WERI-Rb-1 (cell line): Measurements from ENCODE around the gene PAX4.
A peak's percentile ranks its signal among the peaks of the same experiment; 100 is the strongest.

Source experiments
- DNase-seq: peaks from one replicate; pipeline ENCODE4 v3.0.0-alpha.2; 2020
- H3K27ac ChIP-seq: fragments of 250-450 bp; sonication (Bioruptor Pico); 2 replicates; pipeline ENCODE4 v1.5.1; 2020; ENCODE audit warnings: mild to moderate bottlenecking, moderate library complexity
- H3K27me3 ChIP-seq: fragments of 250-450 bp; sonication (Bioruptor Pico); 2 replicates; pipeline ENCODE4 v1.5.1; 2021; ENCODE audit warnings: mild to moderate bottlenecking, low read depth, moderate library complexity; ENCODE audit not compliant: insufficient read depth, severe bottlenecking
- H3K36me3 ChIP-seq: fragments of 250-450 bp; sonication (Bioruptor Pico); 2 replicates; pipeline ENCODE4 v1.5.1; 2020; ENCODE audit warnings: mild to moderate bottlenecking, moderate library complexity
- H3K4me3 ChIP-seq: 2 replicates; pipeline ENCODE4 v1.5.1; 2011; ENCODE audit warnings: low read depth, mild to moderate bottlenecking, control low read depth, low read length
- H3K9me3 ChIP-seq: fragments of 250-450 bp; sonication (Bioruptor Pico); 2 replicates; pipeline ENCODE4 v1.5.1; 2021; ENCODE audit warnings: mild to moderate bottlenecking, moderate library complexity; ENCODE audit not compliant: severe bottlenecking
- CTCF ChIP-seq: IDR thresholded peaks from 2 replicates; pipeline ENCODE4 v1.5.1; 2011; ENCODE audit warnings: low read depth, mild to moderate bottlenecking, control low read depth, inconsistent platforms, low read length

PAX4 gene

GRCh38 chr7:127588019-127588696, 29.8 kb downstream of the PAX4 start, which contains the start of gene ARF5:
Gene ARF5, plus strand, starts transcription at chr7:127588411. Its CDS starts 88 bp downstream, at chr7:127588499.
- Histone ChIP-seq H3K4me3 (peak within 1 kb of the TSS; percentile 87), H3K9me3 (peaks cover 7% of the 10 kb centered on the region), H3K27me3 (no peaks in the 10 kb centered on the region), H3K36me3 (peaks cover 21% of the 10 kb centered on the region), H3K27ac (peak within 1 kb of the TSS; percentile 84)
- no peak for TF ChIP-seq CTCF
- peak; percentile 85 for DNase-seq

- Histone ChIP-seq H3K36me3 (peaks cover 26% of the 10 kb centered on the region), H3K4me3 (peak overlapping the region; percentile 42), H3K9me3 (peaks cover 7% of the 10 kb centered on the region), H3K27me3 (no peaks in the 10 kb centered on the region), H3K27ac (no peak overlapping the region; the same call in 1 of the 2 replicates)
- DNase-seq: no peak
- TF ChIP-seq CTCF: no peak
Measured at GRCh38 chr7:127587663-127588018, 30.3 kb downstream of the PAX4 start.

DNA sequence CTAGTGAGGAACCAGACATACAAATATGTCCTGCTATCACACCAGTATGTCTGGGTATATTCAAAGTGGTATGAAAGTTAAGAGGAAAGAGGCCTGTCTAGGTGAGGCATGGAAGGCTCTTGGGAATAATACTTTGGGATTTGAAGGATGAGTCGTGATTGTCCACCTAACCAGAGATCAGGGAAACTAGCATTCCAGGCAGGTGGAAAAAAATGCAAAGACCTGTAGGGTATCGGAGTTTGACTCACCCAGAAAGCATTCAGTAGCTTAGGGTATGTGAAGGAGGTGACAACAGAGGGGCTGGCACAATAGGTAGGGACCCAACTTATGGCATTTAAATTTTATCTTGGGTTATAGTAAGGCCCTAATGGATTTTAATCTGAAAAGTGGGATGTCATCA, 31.6 kb downstream of the PAX4 start:
- Histone ChIP-seq H3K27ac (no peak overlapping the region), H3K4me3 (no peak overlapping the region), H3K27me3 (no peaks in the 10 kb centered on the region), H3K36me3 (peaks cover 37% of the 10 kb centered on the region), H3K9me3 (peaks cover 7% of the 10 kb centered on the region)
- no peak for DNase-seq
- TF ChIP-seq CTCF: no peak

GRCh38 chr7:127585044-127585953, 32.6 kb downstream of the PAX4 start, which contains the start of gene GCC1:
Gene GCC1, minus strand, starts transcription at chr7:127585596. Its CDS starts 414 bp downstream, at chr7:127585182.
- peak within 1 kb of the TSS; percentile 56 for H3K27ac ChIP-seq
- H3K4me3 ChIP-seq: peak within 1 kb of the TSS; percentile 91
- peaks cover 36% of the 10 kb centered on the region for H3K36me3 ChIP-seq
- H3K9me3 ChIP-seq: peaks cover 7% of the 10 kb centered on the region
- no peak for TF ChIP-seq CTCF
- DNase-seq: peak; percentile 86
- no peaks in the 10 kb centered on the region for H3K27me3 ChIP-seq

DNA sequence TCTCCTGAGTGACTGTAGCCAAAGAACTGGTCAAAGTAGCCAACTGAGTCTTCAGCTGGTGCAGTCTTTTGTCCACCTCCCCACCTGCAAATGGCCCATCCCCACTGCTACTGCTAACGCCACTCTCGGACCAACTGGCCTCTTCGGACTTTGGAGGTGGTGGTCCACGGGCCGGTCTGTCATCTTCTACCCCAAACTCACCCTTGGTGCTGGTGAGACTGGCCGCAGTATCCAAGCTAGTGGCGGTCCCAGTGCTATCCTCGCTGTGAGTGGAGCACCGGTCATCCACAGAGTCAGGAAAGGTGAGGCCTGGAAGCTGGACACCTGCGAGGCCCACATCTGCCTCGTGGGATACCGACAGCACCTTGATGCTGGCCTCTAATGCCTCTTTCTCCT, 33.3 kb downstream of the PAX4 start:
- Histone ChIP-seq H3K27me3 (no peaks in the 10 kb centered on the region), H3K9me3 (peaks cover 7% of the 10 kb centered on the region), H3K4me3 (peak overlapping the region; percentile 91), H3K36me3 (peaks cover 35% of the 10 kb centered on the region), H3K27ac (peak overlapping the region; percentile 56; the same call in 1 of the 2 replicates)
- no peak for TF ChIP-seq CTCF
- DNase-seq: no peak
